K562 (cell line): ENCODE data around the gene YIPF2. TPM values are rescaled to one million over a fixed set of nuclear protein-coding genes. Genes with fewer than 3 reads are reported as not detected.

ENCODE experiments used
- BRD9 ChIP-seq: fragments of 450-650 bp; IDR thresholded peaks from 2 replicates; pipeline ENCODE4 v1.6.1; 2018; ENCODE audit warnings: low read depth; ENCODE audit not compliant: partially characterized antibody
- CEBPB ChIP-seq: fragments of 450-650 bp; IDR thresholded peaks from 2 replicates; pipeline ENCODE4 v1.6.1; 2016; ENCODE audit warnings: missing genetic modification characterization, missing compliant biosample characterization
- CEBPZ ChIP-seq: fragments of 150-350 bp; IDR thresholded peaks from 2 replicates; pipeline ENCODE4 v1.6.1; 2014; ENCODE audit warnings: low read depth, mild to moderate bottlenecking, low read length, borderline replicate concordance
- CHD1 ChIP-seq: fragments of 200-600 bp; sonication (generic); IDR thresholded peaks from one replicate; pipeline ENCODE4 v1.6.1; 2012; ENCODE audit warnings: mild to moderate bottlenecking, moderate library complexity, low read length, inconsistent platforms
- ELF4 ChIP-seq: fragments of 450-650 bp; formaldehyde crosslinking; IDR thresholded peaks from 2 replicates; pipeline ENCODE4 v1.4.0; 2022; ENCODE audit warnings: missing genetic modification characterization
- EP300 ChIP-seq: IDR thresholded peaks from 2 replicates; pipeline ENCODE4 v1.6.1; 2012; ENCODE audit warnings: low read length, improper control_type of control experiment
- HDAC8 ChIP-seq: fragments of 450-650 bp; IDR thresholded peaks from 2 replicates; pipeline ENCODE4 v1.6.1; 2016; ENCODE audit warnings: mild to moderate bottlenecking, missing genetic modification characterization, moderate library complexity, missing compliant biosample characterization
- HLTF ChIP-seq: fragments of 450-650 bp; IDR thresholded peaks from 2 replicates; pipeline ENCODE4 v1.6.1; 2016
- MAFK ChIP-seq: IDR thresholded peaks from 2 replicates; pipeline ENCODE4 v1.6.1; 2011; ENCODE audit warnings: low read length, improper control_type of control experiment
- MAZ ChIP-seq, 2 experiments: fragments of 450-650 bp in 1 of 2; sonication (generic) in 1 of 2; formaldehyde crosslinking; IDR thresholded peaks in 1 of 2; conservative IDR thresholded peaks in 1 of 2; 2 replicates each; pipeline versions ENCODE4 v1.4.0 to v1.5.0; 2020; ENCODE audit warnings: mild to moderate bottlenecking in 1 of 2, missing genetic modification reagents in 1 of 2
- NCOR1 ChIP-seq: fragments of 450-650 bp; IDR thresholded peaks from 2 replicates; pipeline ENCODE4 v1.6.1; 2016; ENCODE audit warnings: mild to moderate bottlenecking, moderate library complexity
- NRF1 ChIP-seq, 2 experiments: fragments of 450-650 bp; IDR thresholded peaks in 1 of 2; conservative IDR thresholded peaks in 1 of 2; 2 replicates each; pipeline ENCODE4 v1.6.1; 2014; ENCODE audit warnings: mild to moderate bottlenecking in 2 of 2
- PML ChIP-seq: IDR thresholded peaks from 2 replicates; pipeline ENCODE4 v1.6.1; 2012; ENCODE audit warnings: low read length, inconsistent platforms
- PRPF4 ChIP-seq: fragments of 200-400 bp; formaldehyde crosslinking; IDR thresholded peaks from one replicate; pipeline ENCODE4 v1.6.1; 2017; ENCODE audit warnings: low read length, low read depth, mild to moderate bottlenecking; ENCODE audit not compliant: insufficient read depth, poor library complexity, severe bottlenecking
- SREBF1 ChIP-seq: fragments of 150-350 bp; IDR thresholded peaks from 2 replicates; pipeline ENCODE4 v1.6.1; 2014; ENCODE audit warnings: antibody characterized with exemption, low read depth, low read length, borderline replicate concordance
- ZNF511 ChIP-seq: sonication (generic); formaldehyde crosslinking; IDR thresholded peaks from 2 replicates; pipeline ENCODE4 v1.8.0; 2022; ENCODE audit warnings: mild to moderate bottlenecking, missing genetic modification reagents
- polyA plus RNA-seq, 8 experiments: library from polyadenylated mRNA; depleted of rRNA in 4 of 8; stranded (reverse) in 5 of 8; unstranded in 3 of 8; fragments of >200 nt; fragmentation: Nextera tagmentation in 2 of 8; fragmentation: Illumina TruSeq in 1 of 8; extraction: Ambion mirVana in 2 of 8; extraction: Trizol in 1 of 8; gene quantifications; 2 replicates each; pipeline versions ENCODE4 v1.2.1 to v1.2.3, GENCODE V29; 2011 to 2014; ENCODE audit warnings: inconsistent platforms in 1 of 8, missing spikeins in 1 of 8
- total RNA-seq, 7 experiments: library from RNA; depleted of rRNA in 6 of 7; stranded (reverse); fragments of >200 nt in 6 of 7; fragmentation: Illumina TruSeq in 2 of 7; extraction: Trizol in 2 of 7; gene quantifications; 2 replicates each; pipeline versions ENCODE4 v1.2.1 to v1.2.3, GENCODE V29; 2011 to 2021; ENCODE audit warnings: low replicate concordance in 1 of 7
- TF ChIP-seq, protein P1 (sequence below): sonication (generic); formaldehyde crosslinking; IDR thresholded peaks from 2 replicates; pipeline ENCODE4 v1.8.1; 2023; ENCODE audit warnings: mild to moderate bottlenecking, missing genetic modification reagents
- TF ChIP-seq, protein P2 (sequence below): sonication (generic); formaldehyde crosslinking; IDR thresholded peaks from 2 replicates; pipeline ENCODE4 v1.8.1; 2022; ENCODE audit warnings: missing genetic modification reagents
- TF ChIP-seq, protein P3 (sequence below), 2 experiments: fragments of 250-450 bp in 1 of 2; fragments of 450-650 bp in 1 of 2; sonication (Bioruptor Pico) in 1 of 2; IDR thresholded peaks; 2 replicates each; pipeline versions ENCODE4 v1.6.1 to v1.8.0; 2016 to 2021; ENCODE audit warnings: mild to moderate bottlenecking in 2 of 2, moderate library complexity in 2 of 2, missing compliant biosample characterization in 1 of 2, missing genetic modification characterization in 1 of 2

The YIPF2 gene
- total and polyA plus RNA-seq, 9 of the 15 experiments (the other 6 are each of a cell fraction or from before 2014, with no cell fraction given), result 1.3 to 65.2 (median 31.6) TPM

GRCh38 chr19:10928563-10929401 is at the start of gene YIPF2, which contains the start of gene TIMM29 (continued):
- TF ChIP-seq, protein P1, sequence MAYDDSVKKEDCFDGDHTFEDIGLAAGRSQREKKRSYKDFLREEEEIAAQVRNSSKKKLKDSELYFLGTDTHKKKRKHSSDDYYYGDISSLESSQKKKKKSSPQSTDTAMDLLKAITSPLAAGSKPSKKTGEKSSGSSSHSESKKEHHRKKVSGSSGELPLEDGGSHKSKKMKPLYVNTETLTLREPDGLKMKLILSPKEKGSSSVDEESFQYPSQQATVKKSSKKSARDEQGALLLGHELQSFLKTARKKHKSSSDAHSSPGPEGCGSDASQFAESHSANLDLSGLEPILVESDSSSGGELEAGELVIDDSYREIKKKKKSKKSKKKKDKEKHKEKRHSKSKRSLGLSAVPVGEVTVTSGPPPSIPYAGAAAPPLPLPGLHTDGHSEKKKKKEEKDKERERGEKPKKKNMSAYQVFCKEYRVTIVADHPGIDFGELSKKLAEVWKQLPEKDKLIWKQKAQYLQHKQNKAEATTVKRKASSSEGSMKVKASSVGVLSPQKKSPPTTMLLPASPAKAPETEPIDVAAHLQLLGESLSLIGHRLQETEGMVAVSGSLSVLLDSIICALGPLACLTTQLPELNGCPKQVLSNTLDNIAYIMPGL (CRISPR knock-in tag), result no peak
- TF ChIP-seq CHD1 (no peak), NRF1 (conservative IDR thresholded peaks at IDR 0.05 in 1 of 2, IDR thresholded peaks at IDR 0.05 in 1 of 2) (peak; percentile 95 to 96), ELF4 (CRISPR knock-in tag) (no peak; the same call in 1 of the 2 replicates), BRD9 (no peak), MAFK (no peak), SREBF1 (peak; percentile 66; the same call in 1 of the 2 replicates), PRPF4 (no peak), EP300 (peak; percentile 84), ZNF511 (no peak), CEBPB (no peak), PML (peak; percentile 41; the same call in 1 of the 2 replicates), NCOR1 (peak; percentile 49; the same call in 1 of the 2 replicates), HDAC8 (tag) (no peak), HLTF (no peak), CEBPZ (peak; percentile 29; the same call in 1 of the 2 replicates), MAZ (CRISPR knock-in tag; conservative IDR thresholded peaks at IDR 0.05 in 1 of 2, IDR thresholded peaks at IDR 0.05 in 1 of 2) (peak; percentile 35 to 87; a peak in 2 of 4 replicates)
- TF ChIP-seq, protein P2, sequence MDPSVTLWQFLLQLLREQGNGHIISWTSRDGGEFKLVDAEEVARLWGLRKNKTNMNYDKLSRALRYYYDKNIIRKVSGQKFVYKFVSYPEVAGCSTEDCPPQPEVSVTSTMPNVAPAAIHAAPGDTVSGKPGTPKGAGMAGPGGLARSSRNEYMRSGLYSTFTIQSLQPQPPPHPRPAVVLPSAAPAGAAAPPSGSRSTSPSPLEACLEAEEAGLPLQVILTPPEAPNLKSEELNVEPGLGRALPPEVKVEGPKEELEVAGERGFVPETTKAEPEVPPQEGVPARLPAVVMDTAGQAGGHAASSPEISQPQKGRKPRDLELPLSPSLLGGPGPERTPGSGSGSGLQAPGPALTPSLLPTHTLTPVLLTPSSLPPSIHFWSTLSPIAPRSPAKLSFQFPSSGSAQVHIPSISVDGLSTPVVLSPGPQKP (CRISPR knock-in tag), result no peak
- TF ChIP-seq, protein P3, sequence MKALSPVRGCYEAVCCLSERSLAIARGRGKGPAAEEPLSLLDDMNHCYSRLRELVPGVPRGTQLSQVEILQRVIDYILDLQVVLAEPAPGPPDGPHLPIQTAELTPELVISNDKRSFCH (CRISPR knock-in tag; IDR thresholded peaks at IDR 0.05), result no peak
- TF ChIP-seq, protein P3 (tag; IDR thresholded peaks at IDR 0.05), result peak; percentile 56; the same call in 1 of the 2 replicates
